ENCODE measurements around the gene RGPD8. TPM values are rescaled to one million over a fixed set of nuclear protein-coding genes. Genes with fewer than 3 reads are reported as not detected.
"Not testable (repeated sequence)": the region's sequence is repeated elsewhere in the genome, so short reads cannot be mapped to it uniquely, and the experiment has no call there.

The RGPD8 gene
- total RNA-seq, 1 donor from 2014 or later: 20.0 TPM

DNA sequence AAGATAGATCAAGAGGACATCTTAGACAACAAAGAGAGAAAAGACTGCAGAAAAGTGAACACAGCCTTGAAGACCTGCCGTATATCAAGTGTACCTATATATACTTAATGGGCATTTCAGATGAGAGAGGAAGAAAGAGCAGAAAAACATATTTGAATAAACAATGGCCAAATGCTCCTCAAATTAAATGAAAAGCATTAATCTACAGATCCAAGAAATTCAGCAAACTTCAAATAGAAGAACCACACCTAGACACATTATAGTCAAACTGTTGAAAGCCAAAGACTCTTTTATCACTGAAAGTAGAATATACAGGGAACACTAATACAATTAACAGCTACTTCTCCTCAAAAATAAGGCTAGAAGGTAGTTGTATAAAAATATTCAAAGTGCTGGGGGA, 29.8 kb upstream of the RGPD8 start:
- H3K9me3 ChIP-seq: no peaks in the 10 kb centered on the region
- H3K36me3 ChIP-seq: no peaks in the 10 kb centered on the region
- no peak overlapping the region for H3K4me3 ChIP-seq
- TF ChIP-seq, protein P1, sequence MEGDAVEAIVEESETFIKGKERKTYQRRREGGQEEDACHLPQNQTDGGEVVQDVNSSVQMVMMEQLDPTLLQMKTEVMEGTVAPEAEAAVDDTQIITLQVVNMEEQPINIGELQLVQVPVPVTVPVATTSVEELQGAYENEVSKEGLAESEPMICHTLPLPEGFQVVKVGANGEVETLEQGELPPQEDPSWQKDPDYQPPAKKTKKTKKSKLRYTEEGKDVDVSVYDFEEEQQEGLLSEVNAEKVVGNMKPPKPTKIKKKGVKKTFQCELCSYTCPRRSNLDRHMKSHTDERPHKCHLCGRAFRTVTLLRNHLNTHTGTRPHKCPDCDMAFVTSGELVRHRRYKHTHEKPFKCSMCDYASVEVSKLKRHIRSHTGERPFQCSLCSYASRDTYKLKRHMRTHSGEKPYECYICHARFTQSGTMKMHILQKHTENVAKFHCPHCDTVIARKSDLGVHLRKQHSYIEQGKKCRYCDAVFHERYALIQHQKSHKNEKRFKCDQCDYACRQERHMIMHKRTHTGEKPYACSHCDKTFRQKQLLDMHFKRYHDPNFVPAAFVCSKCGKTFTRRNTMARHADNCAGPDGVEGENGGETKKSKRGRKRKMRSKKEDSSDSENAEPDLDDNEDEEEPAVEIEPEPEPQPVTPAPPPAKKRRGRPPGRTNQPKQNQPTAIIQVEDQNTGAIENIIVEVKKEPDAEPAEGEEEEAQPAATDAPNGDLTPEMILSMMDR (IDR thresholded peaks at IDR 0.05): no peak
- no peaks in the 10 kb centered on the region for H3K4me1 ChIP-seq
- intact Hi-C loops (cut with DNase I): no loop called here
- DNase-seq (no peak), ATAC-seq (no peak)
- H3K27ac ChIP-seq: no peak overlapping the region
- H3K27me3 ChIP-seq: no peaks in the 10 kb centered on the region

DNA sequence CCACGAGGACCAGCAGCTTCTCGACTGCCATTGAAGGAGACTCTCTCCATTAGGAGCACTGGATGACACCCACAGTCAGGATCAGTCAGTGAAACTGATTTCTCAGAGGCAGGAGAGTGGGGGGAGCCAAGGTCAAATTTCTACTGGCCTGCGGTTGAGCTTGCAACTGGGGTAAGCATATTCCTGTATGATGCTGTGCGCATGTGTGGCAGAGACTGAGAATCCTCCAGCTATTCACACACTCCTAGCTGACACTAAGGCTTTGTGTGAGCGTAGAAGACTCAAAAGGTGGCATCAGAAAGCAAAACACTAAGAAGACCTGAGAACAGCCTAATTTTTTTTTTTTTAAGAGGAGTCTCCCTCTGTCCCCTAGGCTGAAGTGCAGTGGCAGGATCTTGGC, 28.7 kb upstream of the RGPD8 start:
- TF ChIP-seq, protein P1 (IDR thresholded peaks at IDR 0.05): no peak
- ATAC-seq (no peak), DNase-seq (no peak)
- intact Hi-C loops (cut with DNase I): no loop called here
- Histone ChIP-seq H3K4me1 (no peaks in the 10 kb centered on the region), H3K27ac (no peak overlapping the region), H3K9me3 (no peaks in the 10 kb centered on the region), H3K27me3 (no peaks in the 10 kb centered on the region), H3K36me3 (no peaks in the 10 kb centered on the region), H3K4me3 (no peak overlapping the region)

DNA sequence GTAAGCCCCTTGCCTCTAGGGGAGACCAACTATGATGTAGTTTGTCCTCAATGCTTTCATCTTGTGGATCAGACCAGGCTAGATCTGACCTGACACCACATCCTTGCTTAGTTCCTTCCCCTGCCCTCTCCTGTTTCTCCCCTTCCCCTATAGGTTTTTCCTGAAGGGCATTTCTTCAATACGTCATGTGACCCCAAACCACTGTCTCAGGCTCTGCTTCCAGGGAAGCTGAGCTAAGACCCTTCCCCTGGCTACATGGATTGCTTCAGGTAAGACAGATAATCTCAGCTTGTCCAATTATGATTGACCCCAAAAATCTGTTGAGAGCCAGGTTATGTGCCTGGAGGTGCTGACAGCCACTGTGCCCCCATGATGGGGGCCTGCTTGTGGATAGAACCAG, 25.9 kb upstream of the RGPD8 start:
- ATAC-seq (no peak), DNase-seq (no peak)
- Histone ChIP-seq H3K4me3 (no peak overlapping the region), H3K27ac (no peak overlapping the region), H3K27me3 (no peaks in the 10 kb centered on the region), H3K9me3 (no peaks in the 10 kb centered on the region), H3K4me1 (no peaks in the 10 kb centered on the region), H3K36me3 (no peaks in the 10 kb centered on the region)
- TF ChIP-seq, protein P1 (IDR thresholded peaks at IDR 0.05): no peak
- intact Hi-C loops (cut with DNase I): no loop called here

DNA sequence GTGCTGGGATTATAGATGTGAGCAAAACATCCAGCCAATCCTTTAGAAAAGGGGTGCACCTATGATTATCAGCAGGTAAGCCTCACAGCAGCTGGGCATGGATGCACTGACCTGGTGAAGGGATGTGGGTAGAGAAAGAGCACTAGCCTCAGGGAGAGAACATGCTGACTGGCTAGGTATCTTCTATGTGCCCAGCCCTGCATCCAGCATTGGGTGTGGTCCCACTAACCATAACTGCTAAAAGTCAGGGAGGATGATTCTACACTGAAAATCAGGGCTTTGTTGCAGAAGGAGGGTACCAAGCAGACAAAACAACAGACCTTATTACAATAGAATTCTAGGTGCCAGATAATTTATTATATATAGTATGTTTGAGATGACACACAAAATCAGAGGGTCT, 21.1 kb upstream of the RGPD8 start:
- ATAC-seq (no peak), DNase-seq (no peak)
- Histone ChIP-seq H3K4me1 (no peaks in the 10 kb centered on the region), H3K27ac (no peak overlapping the region), H3K36me3 (no peaks in the 10 kb centered on the region), H3K4me3 (no peak overlapping the region), H3K27me3 (no peaks in the 10 kb centered on the region), H3K9me3 (no peaks in the 10 kb centered on the region)
- TF ChIP-seq, protein P1 (IDR thresholded peaks at IDR 0.05): no peak
- intact Hi-C loops (cut with DNase I): no loop called here

DNA sequence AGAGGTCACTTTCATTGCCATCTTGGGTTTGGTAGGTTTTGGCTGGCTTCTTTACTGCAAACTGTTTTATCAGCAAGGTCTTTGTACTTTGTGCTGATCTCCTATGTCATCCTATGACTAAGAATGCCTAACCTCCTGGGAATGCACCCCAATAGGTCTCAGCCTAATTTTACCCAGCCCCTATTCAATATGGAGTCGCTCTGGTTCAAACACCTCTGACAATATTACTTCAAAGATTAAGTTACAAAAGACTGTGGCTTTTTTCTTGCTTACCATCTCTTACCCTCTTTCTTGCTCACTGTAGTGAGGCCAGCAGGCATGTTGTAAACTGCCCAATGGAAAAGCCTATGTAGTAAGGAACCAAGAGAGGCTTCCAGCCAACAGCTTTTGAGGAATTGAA, 17.9 kb upstream of the RGPD8 start:
- TF ChIP-seq, protein P1 (IDR thresholded peaks at IDR 0.05): no peak
- DNase-seq: no peak
- intact Hi-C loops (cut with DNase I): no loop called here

DNA sequence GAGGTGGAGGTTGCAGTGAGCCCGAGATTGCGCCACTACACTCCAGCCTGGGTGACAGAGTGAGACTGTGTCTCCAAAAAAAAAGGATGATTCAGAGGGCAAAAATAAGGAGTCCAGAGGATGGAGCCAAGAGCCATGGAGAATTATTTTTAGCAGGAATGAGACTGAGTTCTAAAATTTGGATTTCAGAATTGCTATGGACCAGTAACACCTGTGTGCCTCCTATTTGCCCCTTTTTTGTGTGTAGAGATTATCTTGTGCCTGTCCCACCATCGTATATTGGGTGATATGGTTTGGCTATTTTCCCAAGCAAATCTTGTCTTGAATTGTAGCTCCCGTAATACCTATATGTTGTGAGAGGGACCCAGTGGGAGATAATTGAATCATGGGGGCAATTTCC, 16.4 kb upstream of the RGPD8 start:
- H3K27ac ChIP-seq: no peak overlapping the region
- no peaks in the 10 kb centered on the region for H3K36me3 ChIP-seq
- H3K4me3 ChIP-seq: no peak overlapping the region
- DNase-seq (no peak), ATAC-seq (no peak)
- TF ChIP-seq, protein P1 (IDR thresholded peaks at IDR 0.05): no peak
- intact Hi-C loops (cut with DNase I): no loop called here
- H3K4me1 ChIP-seq: no peaks in the 10 kb centered on the region
- H3K27me3 ChIP-seq: no peaks in the 10 kb centered on the region
- no peaks in the 10 kb centered on the region for H3K9me3 ChIP-seq

More for the DNA sequence above, 17.9 kb upstream of the RGPD8 start:
- Histone ChIP-seq H3K4me3 (no peak overlapping the region), H3K4me1 (no peaks in the 10 kb centered on the region), H3K36me3 (no peaks in the 10 kb centered on the region), H3K27me3 (no peaks in the 10 kb centered on the region), H3K27ac (no peak overlapping the region), H3K9me3 (no peaks in the 10 kb centered on the region)
- no peak for ATAC-seq

DNA sequence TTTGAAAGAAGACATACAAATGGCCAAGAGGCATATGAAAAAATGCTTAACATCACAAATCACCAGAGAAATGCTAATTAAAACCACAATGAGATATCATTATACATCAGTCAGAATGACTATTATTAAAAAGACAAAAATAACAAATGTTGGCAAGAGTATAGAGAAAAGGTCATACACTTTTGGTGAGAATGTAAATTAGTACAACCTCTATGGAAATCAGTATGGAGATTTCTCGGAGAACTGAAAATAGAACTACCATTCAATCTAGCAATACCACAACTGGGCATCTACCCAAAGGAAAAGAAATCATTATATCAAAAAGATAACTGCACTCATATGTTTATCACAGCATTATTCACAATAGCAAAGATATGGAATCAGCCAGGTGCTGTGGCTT, 10.8 kb upstream of the RGPD8 start:
- H3K9me3 ChIP-seq; ATAC-seq; intact Hi-C loops (cut with DNase I); DNase-seq; H3K27ac ChIP-seq; H3K4me1 ChIP-seq; H3K36me3 ChIP-seq; H3K4me3 ChIP-seq; H3K27me3 ChIP-seq: not testable (repeated sequence)

DNA sequence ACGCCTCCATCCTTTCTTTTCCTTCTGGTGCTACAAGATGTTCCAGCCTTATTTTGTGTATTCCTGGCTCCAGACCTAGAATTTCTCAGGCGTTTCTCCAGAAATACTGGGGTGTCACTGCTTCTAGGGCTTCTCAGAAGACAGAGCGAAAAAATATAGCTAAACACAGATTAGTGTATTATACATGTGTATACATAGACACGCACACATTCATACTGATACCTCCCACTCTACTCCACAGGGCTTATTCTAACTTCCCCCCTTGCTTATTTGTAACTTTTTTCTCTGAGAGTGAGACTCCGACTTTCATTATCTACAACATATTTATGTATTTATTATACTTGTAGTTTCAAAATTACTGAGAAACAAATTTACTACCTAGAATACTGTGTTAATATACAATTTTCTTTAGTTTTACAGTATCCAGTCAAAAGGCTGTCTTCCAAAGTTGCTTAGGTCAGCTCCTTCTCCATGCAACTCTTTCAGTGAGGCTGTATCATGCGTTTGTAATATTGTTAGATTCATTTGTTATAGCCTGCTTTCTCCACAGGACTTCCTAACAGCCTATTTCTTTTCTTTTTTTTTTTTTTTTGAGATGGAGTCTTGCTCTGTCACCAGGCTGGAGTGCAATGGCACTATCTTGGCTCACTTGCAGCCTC, 5.3 kb upstream of the RGPD8 start:
- H3K9me3 ChIP-seq; H3K27ac ChIP-seq; H3K36me3 ChIP-seq; H3K27me3 ChIP-seq; H3K4me1 ChIP-seq; ATAC-seq; DNase-seq; H3K4me3 ChIP-seq; intact Hi-C loops (cut with DNase I): not testable (repeated sequence)

All from upper lobe of right lung (tissue), 1 donor.